ENCODE measurements around the gene OR4F15.

- TF ChIP-seq CTCF (conservative IDR thresholded peaks at IDR 0.05 in 1 of 2, IDR thresholded peaks at IDR 0.05 in 1 of 2; ENCODE audit: extremely low read depth in 1 of 2, insufficient read depth in 1 of 2, low read depth in 1 of 2, low read length in 2 of 2): no peak
- no peak for TF ChIP-seq EZH2 (IDR thresholded peaks at IDR 0.05; ENCODE audit: borderline replicate concordance, low read length)
Observed at GRCh38 chr15:101844916-101845315, 32.9 kb downstream of the OR4F15 start.

Measured in mammary epithelial cell (primary cell).